ENCODE measurements around the gene TMEM52.
"Not testable (repeated sequence)": the region's sequence is repeated elsewhere in the genome, so short reads cannot be mapped to it uniquely, and the experiment has no call there.

Gene TMEM52

GRCh38 chr1:1889090-1889750 lies 29.9 kb downstream of the TMEM52 start:
- TF ChIP-seq, protein P1, sequence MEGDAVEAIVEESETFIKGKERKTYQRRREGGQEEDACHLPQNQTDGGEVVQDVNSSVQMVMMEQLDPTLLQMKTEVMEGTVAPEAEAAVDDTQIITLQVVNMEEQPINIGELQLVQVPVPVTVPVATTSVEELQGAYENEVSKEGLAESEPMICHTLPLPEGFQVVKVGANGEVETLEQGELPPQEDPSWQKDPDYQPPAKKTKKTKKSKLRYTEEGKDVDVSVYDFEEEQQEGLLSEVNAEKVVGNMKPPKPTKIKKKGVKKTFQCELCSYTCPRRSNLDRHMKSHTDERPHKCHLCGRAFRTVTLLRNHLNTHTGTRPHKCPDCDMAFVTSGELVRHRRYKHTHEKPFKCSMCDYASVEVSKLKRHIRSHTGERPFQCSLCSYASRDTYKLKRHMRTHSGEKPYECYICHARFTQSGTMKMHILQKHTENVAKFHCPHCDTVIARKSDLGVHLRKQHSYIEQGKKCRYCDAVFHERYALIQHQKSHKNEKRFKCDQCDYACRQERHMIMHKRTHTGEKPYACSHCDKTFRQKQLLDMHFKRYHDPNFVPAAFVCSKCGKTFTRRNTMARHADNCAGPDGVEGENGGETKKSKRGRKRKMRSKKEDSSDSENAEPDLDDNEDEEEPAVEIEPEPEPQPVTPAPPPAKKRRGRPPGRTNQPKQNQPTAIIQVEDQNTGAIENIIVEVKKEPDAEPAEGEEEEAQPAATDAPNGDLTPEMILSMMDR (conservative IDR thresholded peaks at IDR 0.05; ENCODE audit: control insufficient read depth, insufficient read depth, low read depth, low read length), result no peak
- no peak for DNase-seq (ENCODE audit: low read depth)
- H3K4me3 ChIP-seq (ENCODE audit: control insufficient read depth, low read depth, low read length), result peak overlapping the region; percentile 77

DNA sequence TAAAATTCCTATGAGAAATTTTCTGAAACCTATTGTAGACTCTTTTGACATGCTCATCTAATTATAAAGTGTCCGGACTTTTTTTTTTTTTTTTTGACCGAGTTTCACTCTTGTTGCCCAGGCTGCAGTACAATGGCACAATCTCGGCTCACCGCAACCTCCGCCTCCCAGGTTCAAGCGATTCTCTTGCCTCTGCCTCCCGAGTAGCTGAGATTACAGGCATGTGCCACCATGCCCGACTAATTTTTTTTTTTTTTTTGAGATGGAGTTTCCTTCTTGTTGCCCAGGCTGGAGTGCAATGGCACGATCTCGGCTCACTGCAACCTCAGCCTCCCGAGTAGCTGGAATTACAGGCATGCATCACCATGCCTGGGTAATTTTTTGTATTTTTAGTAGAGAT lies 35.2 kb downstream of the TMEM52 start:
- DNase-seq (ENCODE audit: low read depth); H3K4me3 ChIP-seq (ENCODE audit: control insufficient read depth, low read depth, low read length): not testable (repeated sequence)

DNA sequence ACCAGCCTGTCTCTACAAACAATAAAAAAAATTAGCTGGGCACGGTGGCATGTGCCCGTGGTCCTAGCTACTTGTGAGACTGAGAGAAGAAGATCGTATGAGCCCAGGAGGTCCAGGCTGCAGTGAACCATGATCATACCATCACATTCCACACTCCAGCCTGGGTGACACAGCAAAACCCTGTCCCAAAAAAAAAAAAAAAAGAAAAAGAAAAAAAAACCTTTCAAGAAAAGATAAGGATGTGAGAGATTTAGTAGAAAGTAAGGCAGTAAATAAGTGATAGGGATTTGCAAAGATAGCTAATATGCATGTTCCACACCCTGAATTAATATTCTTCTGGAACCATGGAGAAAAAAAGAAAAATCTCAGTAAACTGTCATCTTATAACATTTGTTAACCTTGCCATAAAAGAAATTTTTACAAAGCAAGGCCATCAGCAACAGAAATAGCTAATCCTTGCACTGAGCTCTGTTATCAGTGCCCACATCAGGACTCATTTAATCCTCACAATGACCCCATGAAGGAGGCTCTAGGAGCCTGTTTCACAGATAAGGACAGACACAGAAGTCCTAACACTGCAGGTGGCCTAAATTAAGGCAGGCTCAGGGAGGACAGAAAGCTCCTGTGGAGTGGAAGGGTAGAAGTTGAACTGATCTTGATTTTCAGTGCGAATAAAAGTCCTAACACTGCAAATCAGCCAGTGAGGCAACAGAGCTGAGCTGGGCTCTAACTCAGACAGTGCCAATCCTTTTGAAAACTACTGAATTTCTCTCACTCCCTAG lies 35.8 kb downstream of the TMEM52 start:
- no peak overlapping the region for H3K4me3 ChIP-seq (ENCODE audit: control insufficient read depth, low read depth, low read length)
- no peak for DNase-seq (ENCODE audit: low read depth)
- TF ChIP-seq, protein P1 (conservative IDR thresholded peaks at IDR 0.05; ENCODE audit: control insufficient read depth, insufficient read depth, low read depth, low read length), result no peak

- TF ChIP-seq, protein P1 (conservative IDR thresholded peaks at IDR 0.05; ENCODE audit: control insufficient read depth, insufficient read depth, low read depth, low read length), result no peak
- no peak overlapping the region for H3K4me3 ChIP-seq (ENCODE audit: control insufficient read depth, low read depth, low read length)
- no peak for DNase-seq (ENCODE audit: low read depth)
Measured at GRCh38 chr1:1881727-1882126, 37.4 kb downstream of the TMEM52 start.

DNA sequence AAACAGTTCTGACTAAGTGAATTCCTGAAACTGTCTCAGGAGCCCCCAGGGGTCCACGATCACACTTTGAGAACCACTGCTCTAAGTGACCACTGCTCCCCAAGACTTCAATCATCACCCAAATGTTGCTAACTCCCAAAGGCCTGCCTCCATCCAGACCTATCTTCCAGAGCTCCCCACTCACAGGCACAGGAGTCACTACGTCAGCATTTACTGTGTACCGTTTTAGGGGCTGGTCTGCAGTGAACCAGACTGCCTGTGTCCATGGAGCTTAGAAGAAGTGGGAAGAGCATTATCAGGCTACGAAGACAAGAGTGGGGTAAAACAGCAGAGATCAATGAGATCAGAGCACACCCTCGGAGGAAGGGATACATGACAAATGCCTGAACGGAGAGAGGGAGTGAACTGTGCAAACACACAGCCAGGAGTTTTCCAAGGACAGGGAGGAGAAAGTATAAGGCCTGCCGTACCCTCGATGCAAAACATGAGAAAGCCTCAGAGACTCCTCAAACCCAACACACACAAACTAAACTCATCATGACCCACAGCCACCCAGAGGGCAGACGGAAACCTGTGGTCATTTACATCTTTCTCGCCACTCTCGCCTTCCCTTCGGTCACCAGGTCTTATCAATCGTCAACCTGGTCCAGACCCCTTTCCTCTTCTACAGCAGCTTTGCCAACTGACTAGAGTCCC lies 38.3 kb downstream of the TMEM52 start:
- TF ChIP-seq, protein P1 (conservative IDR thresholded peaks at IDR 0.05; ENCODE audit: control insufficient read depth, insufficient read depth, low read depth, low read length), result no peak
- H3K4me3 ChIP-seq (ENCODE audit: control insufficient read depth, low read depth, low read length), result no peak overlapping the region
- no peak for DNase-seq (ENCODE audit: low read depth)

DNA sequence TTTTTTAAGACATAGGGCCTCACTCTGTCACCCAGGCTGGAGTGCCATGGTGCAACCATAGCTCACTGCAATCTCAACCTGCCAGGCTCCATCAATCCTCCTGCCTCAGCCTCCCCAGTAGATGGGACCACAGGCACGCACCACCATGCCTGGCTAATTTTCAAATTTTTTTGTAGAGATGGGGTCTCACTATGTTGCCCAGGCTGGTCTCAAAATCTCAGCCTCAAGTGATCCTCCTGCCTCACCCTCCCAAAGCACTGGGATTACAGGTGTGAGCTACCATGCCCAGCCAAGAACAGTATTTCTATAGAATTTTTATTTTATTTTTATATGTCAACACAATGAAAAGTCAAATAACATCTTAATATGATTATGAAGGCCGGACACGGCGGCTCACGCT lies 39.1 kb downstream of the TMEM52 start:
- H3K4me3 ChIP-seq (ENCODE audit: control insufficient read depth, low read depth, low read length), result no peak overlapping the region
- TF ChIP-seq, protein P1 (conservative IDR thresholded peaks at IDR 0.05; ENCODE audit: control insufficient read depth, insufficient read depth, low read depth, low read length), result no peak
- no peak for DNase-seq (ENCODE audit: low read depth)

Data from fibroblast of mammary gland (primary cell).